ENCODE data around the gene CBX4. TPM values are rescaled to one million over a fixed set of nuclear protein-coding genes. Genes with fewer than 3 reads are reported as not detected.
A peak's percentile ranks its signal among the peaks of the same experiment; 100 is the strongest.

CBX4 gene
- total and polyA plus RNA-seq, 2 experiments from 2014 or later: 1.4 to 4.6 TPM

DNA sequence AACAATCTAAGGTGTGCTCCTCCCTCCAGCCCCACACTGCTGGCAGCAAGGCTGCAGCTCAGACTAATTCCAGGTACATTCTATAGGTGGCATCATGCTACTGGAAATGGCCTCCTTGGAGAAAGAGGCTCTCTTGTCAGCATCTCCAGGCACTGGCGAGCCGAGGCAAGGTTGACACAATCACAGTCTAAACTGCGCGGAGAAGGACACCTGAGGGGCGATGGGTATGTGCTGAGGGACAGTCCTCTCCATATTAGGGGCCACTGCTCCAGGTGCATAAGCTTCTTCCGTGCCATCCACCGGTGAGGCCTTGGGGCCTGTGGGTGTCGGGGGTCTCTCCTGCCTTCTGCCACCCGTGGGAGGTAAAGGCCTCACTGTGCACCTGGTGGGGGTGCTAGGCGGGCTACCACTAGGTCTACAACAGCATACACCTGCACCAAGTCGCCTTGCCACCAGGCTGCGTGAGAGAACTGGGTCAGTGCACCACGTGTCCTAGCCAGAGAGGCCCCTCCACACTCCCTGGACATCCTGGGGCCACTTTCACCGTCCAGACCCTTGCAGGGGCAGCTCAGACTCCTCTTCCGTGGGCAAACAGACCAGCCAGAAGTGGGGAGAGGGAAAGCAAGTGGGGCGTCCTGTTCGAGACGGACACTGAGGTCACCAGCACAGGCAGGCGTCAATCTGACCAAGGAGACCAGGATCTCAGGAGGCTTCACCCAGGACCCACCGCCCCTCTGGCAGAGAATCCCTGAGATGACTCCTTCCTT is 30.3 kb downstream of the CBX4 start:
- H3K4me2 ChIP-seq: peak overlapping the region; percentile 71; the same call in 1 of the 2 replicates
- H3K27me3 ChIP-seq (ENCODE audit: insufficient read depth): peaks cover 94% of the 10 kb centered on the region
- H3F3A ChIP-seq (replicated peaks; ENCODE audit: low read depth): peaks cover 46% of the 10 kb centered on the region
- peak; percentile 30 for ATAC-seq
- H3K4me1 ChIP-seq (ENCODE audit: insufficient read depth): peaks cover 50% of the 10 kb centered on the region
- peaks cover 3% of the 10 kb centered on the region; the same call in 1 of the 2 replicates for H4K20me1 ChIP-seq (replicated peaks; ENCODE audit: insufficient read depth)
- Mint-ChIP-seq H3K9me3 (peaks cover 7% of the 10 kb centered on the region; the same call in 1 of the 3 replicates), H3K27me3 (ENCODE audit: insufficient read depth, low read depth, poor library complexity) (peaks cover 90% of the 10 kb centered on the region), H3K27ac (peak overlapping the region; percentile 76; the same call in 1 of the 2 replicates), H3K4me1 (peaks cover 49% of the 10 kb centered on the region), H3K4me3 (peak overlapping the region; percentile 65), H3K36me3 (ENCODE audit: low read depth) (no peaks in the 10 kb centered on the region)
- no peaks in the 10 kb centered on the region for H3K9me2 ChIP-seq (ENCODE audit: insufficient read depth)
- H3K36me3 ChIP-seq (ENCODE audit: insufficient read depth): no peaks in the 10 kb centered on the region
- TF ChIP-seq EZH2phosphoT487 (IDR thresholded peaks at IDR 0.05; ENCODE audit: unreplicated experiment) (no peak), CREB1 (CRISPR knock-in tag; IDR thresholded peaks at IDR 0.05; ENCODE audit: low read depth) (no peak), EZH2 (IDR thresholded peaks at IDR 0.05; ENCODE audit: low read depth, unreplicated experiment) (peak; percentile 56)
- TF ChIP-seq, protein P1, sequence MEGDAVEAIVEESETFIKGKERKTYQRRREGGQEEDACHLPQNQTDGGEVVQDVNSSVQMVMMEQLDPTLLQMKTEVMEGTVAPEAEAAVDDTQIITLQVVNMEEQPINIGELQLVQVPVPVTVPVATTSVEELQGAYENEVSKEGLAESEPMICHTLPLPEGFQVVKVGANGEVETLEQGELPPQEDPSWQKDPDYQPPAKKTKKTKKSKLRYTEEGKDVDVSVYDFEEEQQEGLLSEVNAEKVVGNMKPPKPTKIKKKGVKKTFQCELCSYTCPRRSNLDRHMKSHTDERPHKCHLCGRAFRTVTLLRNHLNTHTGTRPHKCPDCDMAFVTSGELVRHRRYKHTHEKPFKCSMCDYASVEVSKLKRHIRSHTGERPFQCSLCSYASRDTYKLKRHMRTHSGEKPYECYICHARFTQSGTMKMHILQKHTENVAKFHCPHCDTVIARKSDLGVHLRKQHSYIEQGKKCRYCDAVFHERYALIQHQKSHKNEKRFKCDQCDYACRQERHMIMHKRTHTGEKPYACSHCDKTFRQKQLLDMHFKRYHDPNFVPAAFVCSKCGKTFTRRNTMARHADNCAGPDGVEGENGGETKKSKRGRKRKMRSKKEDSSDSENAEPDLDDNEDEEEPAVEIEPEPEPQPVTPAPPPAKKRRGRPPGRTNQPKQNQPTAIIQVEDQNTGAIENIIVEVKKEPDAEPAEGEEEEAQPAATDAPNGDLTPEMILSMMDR (conservative IDR thresholded peaks at IDR 0.05; ENCODE audit: low read depth in 2 of 2): peak; percentile 54 to 91
- H3K79me2 ChIP-seq (replicated peaks; ENCODE audit: insufficient read depth): no peaks in the 10 kb centered on the region
- H2AFZ ChIP-seq: no peak overlapping the region
- DNase-seq (ENCODE audit: low spot score): peak; percentile 80
- no peak overlapping the region for H3K27ac ChIP-seq (ENCODE audit: low read depth)
- H3K4me3 ChIP-seq: peak overlapping the region; percentile 46; the same call in 1 of the 2 replicates

DNA sequence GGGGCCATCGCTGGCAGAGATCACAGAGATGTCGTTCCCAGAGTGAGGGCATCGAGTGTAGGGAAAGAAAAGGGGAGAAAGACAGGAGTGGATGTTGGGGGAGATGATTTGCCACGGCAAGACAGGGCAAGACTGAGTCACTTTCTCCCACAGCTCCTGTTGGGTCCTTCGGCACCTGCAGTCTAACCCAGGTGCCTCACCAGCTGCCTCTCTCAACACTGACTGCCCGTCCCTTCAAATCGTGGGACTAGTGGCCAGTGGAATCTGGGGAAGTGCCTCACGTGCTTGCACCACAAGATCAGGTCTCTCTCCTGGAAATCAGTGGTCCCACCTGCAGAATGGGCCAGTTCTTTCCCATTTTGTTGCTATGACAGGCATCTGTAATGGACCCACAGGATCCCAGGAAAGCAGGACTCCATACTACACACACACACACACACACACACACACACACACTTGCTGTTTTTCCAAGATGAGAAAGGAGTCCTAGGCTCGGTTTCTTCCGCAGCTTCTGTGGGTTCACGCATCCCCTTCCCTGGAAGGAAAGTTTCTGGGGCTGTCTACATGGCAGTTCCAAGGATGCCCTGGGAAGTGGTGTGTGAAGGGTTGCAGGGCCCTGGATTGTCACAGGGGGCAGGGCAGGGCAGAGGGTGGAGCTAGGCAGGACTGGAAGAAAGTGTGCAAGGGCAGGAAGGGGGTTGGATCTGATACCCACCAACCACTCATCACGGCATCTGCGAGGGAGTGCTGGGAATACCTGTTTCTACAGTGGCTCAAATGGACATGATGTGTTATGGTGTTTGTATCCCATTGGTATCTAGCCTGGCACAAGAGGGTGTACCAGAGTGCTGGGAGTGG is 32.1 kb downstream of the CBX4 start:
- H3K27ac Mint-ChIP-seq: no peak overlapping the region
- Histone ChIP-seq H3F3A (replicated peaks; ENCODE audit: low read depth) (peaks cover 53% of the 10 kb centered on the region), H3K36me3 (ENCODE audit: insufficient read depth) (no peaks in the 10 kb centered on the region), H3K27me3 (ENCODE audit: insufficient read depth) (peaks cover 97% of the 10 kb centered on the region), H4K20me1 (replicated peaks; ENCODE audit: insufficient read depth) (peaks cover 3% of the 10 kb centered on the region; the same call in 1 of the 2 replicates), H3K4me1 (ENCODE audit: insufficient read depth) (peaks cover 49% of the 10 kb centered on the region), H3K9me2 (ENCODE audit: insufficient read depth) (no peaks in the 10 kb centered on the region), H3K4me3 (no peak overlapping the region), H3K79me2 (replicated peaks; ENCODE audit: insufficient read depth) (no peaks in the 10 kb centered on the region), H3K4me2 (peak overlapping the region; percentile 21), H3K27ac (ENCODE audit: low read depth) (no peak overlapping the region), H2AFZ (no peak overlapping the region)
- no peak for DNase-seq (ENCODE audit: low spot score)
- H3K27me3 Mint-ChIP-seq (ENCODE audit: insufficient read depth, low read depth, poor library complexity): peaks cover 97% of the 10 kb centered on the region
- TF ChIP-seq, protein P2, sequence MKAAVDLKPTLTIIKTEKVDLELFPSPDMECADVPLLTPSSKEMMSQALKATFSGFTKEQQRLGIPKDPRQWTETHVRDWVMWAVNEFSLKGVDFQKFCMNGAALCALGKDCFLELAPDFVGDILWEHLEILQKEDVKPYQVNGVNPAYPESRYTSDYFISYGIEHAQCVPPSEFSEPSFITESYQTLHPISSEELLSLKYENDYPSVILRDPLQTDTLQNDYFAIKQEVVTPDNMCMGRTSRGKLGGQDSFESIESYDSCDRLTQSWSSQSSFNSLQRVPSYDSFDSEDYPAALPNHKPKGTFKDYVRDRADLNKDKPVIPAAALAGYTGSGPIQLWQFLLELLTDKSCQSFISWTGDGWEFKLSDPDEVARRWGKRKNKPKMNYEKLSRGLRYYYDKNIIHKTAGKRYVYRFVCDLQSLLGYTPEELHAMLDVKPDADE (IDR thresholded peaks at IDR 0.05): no peak
- TF ChIP-seq JUNB (IDR thresholded peaks at IDR 0.05; ENCODE audit: unreplicated experiment) (no peak), POLR2AphosphoS5 (IDR thresholded peaks at IDR 0.05; ENCODE audit: low read depth) (no peak), EZH2phosphoT487 (IDR thresholded peaks at IDR 0.05; ENCODE audit: unreplicated experiment) (no peak), CREB1 (CRISPR knock-in tag; IDR thresholded peaks at IDR 0.05; ENCODE audit: low read depth) (no peak), ZNF114 (CRISPR knock-in tag; IDR thresholded peaks at IDR 0.05) (no peak)
- TF ChIP-seq, protein P3, sequence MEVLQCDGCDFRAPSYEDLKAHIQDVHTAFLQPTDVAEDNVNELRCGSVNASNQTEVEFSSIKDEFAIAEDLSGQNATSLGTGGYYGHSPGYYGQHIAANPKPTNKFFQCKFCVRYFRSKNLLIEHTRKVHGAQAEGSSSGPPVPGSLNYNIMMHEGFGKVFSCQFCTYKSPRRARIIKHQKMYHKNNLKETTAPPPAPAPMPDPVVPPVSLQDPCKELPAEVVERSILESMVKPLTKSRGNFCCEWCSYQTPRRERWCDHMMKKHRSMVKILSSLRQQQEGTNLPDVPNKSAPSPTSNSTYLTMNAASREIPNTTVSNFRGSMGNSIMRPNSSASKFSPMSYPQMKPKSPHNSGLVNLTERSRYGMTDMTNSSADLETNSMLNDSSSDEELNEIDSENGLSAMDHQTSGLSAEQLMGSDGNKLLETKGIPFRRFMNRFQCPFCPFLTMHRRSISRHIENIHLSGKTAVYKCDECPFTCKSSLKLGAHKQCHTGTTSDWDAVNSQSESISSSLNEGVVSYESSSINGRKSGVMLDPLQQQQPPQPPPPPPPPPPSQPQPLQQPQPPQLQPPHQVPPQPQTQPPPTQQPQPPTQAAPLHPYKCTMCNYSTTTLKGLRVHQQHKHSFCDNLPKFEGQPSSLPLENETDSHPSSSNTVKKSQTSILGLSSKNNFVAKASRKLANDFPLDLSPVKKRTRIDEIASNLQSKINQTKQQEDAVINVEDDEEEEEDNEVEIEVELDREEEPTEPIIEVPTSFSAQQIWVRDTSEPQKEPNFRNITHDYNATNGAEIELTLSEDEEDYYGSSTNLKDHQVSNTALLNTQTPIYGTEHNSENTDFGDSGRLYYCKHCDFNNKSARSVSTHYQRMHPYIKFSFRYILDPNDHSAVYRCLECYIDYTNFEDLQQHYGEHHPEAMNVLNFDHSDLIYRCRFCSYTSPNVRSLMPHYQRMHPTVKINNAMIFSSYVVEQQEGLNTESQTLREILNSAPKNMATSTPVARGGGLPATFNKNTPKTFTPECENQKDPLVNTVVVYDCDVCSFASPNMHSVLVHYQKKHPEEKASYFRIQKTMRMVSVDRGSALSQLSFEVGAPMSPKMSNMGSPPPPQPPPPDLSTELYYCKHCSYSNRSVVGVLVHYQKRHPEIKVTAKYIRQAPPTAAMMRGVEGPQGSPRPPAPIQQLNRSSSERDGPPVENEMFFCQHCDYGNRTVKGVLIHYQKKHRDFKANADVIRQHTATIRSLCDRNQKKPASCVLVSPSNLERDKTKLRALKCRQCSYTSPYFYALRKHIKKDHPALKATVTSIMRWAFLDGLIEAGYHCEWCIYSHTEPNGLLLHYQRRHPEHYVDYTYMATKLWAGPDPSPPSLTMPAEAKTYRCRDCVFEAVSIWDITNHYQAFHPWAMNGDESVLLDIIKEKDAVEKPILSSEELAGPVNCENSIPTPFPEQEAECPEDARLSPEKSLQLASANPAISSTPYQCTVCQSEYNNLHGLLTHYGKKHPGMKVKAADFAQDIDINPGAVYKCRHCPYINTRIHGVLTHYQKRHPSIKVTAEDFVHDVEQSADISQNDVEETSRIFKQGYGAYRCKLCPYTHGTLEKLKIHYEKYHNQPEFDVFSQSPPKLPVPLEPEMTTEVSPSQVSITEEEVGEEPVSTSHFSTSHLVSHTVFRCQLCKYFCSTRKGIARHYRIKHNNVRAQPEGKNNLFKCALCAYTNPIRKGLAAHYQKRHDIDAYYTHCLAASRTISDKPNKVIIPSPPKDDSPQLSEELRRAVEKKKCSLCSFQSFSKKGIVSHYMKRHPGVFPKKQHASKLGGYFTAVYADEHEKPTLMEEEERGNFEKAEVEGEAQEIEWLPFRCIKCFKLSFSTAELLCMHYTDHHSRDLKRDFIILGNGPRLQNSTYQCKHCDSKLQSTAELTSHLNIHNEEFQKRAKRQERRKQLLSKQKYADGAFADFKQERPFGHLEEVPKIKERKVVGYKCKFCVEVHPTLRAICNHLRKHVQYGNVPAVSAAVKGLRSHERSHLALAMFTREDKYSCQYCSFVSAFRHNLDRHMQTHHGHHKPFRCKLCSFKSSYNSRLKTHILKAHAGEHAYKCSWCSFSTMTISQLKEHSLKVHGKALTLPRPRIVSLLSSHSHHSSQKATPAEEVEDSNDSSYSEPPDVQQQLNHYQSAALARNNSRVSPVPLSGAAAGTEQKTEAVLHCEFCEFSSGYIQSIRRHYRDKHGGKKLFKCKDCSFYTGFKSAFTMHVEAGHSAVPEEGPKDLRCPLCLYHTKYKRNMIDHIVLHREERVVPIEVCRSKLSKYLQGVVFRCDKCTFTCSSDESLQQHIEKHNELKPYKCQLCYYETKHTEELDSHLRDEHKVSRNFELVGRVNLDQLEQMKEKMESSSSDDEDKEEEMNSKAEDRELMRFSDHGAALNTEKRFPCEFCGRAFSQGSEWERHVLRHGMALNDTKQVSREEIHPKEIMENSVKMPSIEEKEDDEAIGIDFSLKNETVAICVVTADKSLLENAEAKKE (CRISPR knock-in tag; IDR thresholded peaks at IDR 0.05): no peak
- peaks cover 49% of the 10 kb centered on the region for H3K4me1 Mint-ChIP-seq
- peaks cover 8% of the 10 kb centered on the region; the same call in 2 of the 3 replicates for H3K9me3 Mint-ChIP-seq
- H3K36me3 Mint-ChIP-seq (ENCODE audit: low read depth): no peaks in the 10 kb centered on the region
- ATAC-seq: no peak
- H3K4me3 Mint-ChIP-seq: peak overlapping the region; percentile 34; the same call in 2 of the 3 replicates

Measured in GM23338 (cell line).